GM15510 (cell line): ENCODE data around the gene RGS5.

Source experiments
- POLR2A ChIP-seq: IDR thresholded peaks from 3 replicates; pipeline ENCODE4 v1.6.1; 2011; ENCODE audit warnings: borderline replicate concordance; ENCODE audit not compliant: insufficient read length; ENCODE audit errors: extremely low read depth

Gene RGS5

GRCh38 chr1:163191301-163191700 lies 11.4 kb downstream of the RGS5 start:
- no peak for TF ChIP-seq POLR2A

- TF ChIP-seq POLR2A: no peak
These were observed 13.8 kb downstream of the RGS5 start for GRCh38 chr1:163188947-163189346.

GRCh38 chr1:163187849-163188248 lies 14.9 kb downstream of the RGS5 start:
- TF ChIP-seq POLR2A: no peak

- TF ChIP-seq POLR2A: no peak
These were observed 15.9 kb downstream of the RGS5 start for GRCh38 chr1:163186862-163187261.

- TF ChIP-seq POLR2A: no peak
These were observed 20.3 kb downstream of the RGS5 start for GRCh38 chr1:163182330-163182949.

- TF ChIP-seq POLR2A: no peak
These were observed 24.1 kb downstream of the RGS5 start for GRCh38 chr1:163178628-163179027.

GRCh38 chr1:163176797-163177196 lies 25.9 kb downstream of the RGS5 start:
- TF ChIP-seq POLR2A: no peak

GRCh38 chr1:163174524-163175437 lies 27.9 kb downstream of the RGS5 start:
- TF ChIP-seq POLR2A: no peak

GRCh38 chr1:163173121-163173520 lies 29.6 kb downstream of the RGS5 start:
- no peak for TF ChIP-seq POLR2A

GRCh38 chr1:163172596-163172995 lies 30.1 kb downstream of the RGS5 start:
- no peak for TF ChIP-seq POLR2A

- no peak for TF ChIP-seq POLR2A
These were observed 30.9 kb downstream of the RGS5 start for GRCh38 chr1:163171826-163172225.

GRCh38 chr1:163170975-163171676 lies 31.6 kb downstream of the RGS5 start:
- no peak for TF ChIP-seq POLR2A

GRCh38 chr1:163170331-163170730 lies 32.4 kb downstream of the RGS5 start:
- no peak for TF ChIP-seq POLR2A

GRCh38 chr1:163169553-163169952 lies 33.2 kb downstream of the RGS5 start:
- no peak for TF ChIP-seq POLR2A

- no peak for TF ChIP-seq POLR2A
These were observed 34.7 kb downstream of the RGS5 start for GRCh38 chr1:163168053-163168452.
